T-helper 2 cell (primary cell): Measurements from ENCODE around the gene HDAC10.
A peak's percentile ranks its signal among the peaks of the same experiment; 100 is the strongest.
"Not testable (repeated sequence)": the region's sequence is repeated elsewhere in the genome, so short reads cannot be mapped to it uniquely, and the experiment has no call there.

ENCODE experiments used
- DNase-seq, 5 experiments: peaks; one replicate each; pipeline versions ENCODE4 v3.0.0 to v3.0.0-alpha.2; 2012 to 2022

The HDAC10 gene

DNA sequence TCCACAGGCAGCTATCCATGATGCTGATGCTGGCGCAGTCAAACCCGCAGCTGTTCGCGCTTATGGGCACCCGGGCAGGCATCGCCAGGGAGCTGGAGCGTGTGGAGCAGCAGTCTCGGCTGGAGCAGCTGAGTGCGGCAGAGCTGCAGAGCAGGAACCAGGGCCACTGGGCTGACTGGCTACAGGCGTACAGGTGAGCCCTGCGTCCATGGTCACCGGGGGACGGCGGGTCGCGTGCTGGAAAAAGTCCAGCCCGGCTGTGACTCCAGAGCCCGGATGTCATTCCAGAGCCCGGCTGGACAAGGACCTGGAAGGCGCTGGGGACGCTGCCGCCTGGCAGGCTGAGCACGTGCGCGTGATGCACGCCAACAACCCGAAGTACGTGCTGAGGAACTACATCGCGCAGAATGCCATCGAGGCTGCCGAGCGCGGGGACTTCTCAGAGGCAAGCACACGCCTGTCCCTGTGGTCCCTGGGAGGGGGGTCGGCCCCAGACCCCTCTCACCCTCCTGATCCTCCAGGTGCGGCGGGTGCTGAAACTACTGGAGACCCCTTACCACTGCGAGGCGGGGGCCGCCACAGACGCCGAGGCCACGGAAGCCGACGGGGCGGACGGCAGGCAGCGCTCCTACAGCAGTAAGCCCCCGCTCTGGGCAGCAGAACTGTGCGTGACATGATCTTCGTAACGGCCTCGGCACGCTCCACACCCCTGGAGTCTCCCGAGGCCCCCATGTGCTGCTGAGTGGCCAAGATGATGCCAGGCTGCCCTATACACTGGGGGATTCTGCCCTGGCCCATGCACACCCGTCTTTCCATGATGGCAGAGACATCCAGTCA lies 34.2 kb downstream of the HDAC10 start:
- DNase-seq = no peak

DNA sequence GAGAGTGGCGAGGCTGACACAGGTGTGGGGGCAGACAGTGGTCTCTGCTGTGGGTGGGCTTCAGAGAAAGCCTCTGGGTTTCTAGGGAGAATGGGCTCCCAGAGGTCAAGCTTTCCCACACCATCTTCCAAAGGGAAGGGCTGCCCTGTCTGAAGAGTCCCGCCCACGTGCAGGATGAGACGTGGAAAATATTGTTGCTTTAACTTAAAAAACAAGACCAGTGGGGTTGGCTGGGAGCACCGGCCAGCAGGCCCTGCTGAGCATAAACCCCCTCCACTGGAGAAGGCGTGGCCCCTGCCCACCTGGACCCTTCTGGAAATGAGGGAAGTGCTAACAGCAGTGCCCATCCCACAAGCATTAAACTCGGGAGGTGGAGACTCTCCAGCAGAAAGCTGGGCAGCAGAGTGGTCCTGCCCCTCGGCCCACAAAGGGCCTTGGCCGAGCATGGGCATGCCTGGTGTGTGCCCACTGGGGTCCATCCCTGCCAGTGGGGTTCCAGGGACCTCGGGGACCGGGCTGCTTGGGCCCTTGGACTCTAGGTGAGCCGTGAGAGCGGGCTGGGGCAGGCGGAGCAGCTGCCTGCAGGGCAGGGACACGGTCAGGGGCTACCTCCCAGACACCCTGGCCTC lies 34.9 kb downstream of the HDAC10 start:
- DNase-seq = no peak

DNA sequence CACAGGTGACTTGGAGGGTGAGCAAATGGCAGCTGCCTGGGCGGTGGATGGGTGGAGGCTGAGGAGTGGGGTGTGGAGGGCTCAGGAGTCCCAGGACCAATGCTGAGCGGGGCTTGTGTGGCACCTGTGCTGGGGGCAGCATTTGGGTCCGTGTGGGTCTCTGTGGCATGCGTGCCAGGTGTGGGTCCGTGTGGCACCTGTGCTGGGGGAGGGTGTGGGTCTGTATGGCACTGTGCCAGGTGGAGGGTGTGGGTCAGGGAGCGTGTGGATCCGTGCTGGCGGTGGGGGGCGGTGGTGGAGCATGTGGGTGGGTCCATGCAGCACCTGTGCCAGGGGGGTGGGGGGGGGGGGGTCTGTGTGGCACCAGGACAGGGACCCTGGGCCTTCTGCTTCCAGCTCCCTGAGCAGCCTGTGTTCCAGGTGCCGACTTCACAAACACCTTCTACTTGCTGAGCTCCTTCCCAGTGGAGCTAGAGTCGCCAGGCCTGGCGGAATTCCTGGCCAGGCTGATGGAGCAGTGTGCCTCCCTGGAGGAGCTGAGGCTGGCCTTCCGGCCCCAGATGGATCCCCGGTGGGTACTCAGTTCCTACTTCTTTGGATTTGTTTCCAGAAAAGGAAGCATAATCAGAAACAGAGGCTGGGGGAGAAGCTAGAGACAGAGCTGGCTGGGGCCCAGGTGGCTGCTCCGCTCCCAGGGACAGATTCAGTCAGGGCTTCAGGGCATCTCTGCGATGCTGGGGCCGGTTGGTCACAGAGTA lies 35.6 kb downstream of the HDAC10 start:
- DNase-seq = no peak

DNA sequence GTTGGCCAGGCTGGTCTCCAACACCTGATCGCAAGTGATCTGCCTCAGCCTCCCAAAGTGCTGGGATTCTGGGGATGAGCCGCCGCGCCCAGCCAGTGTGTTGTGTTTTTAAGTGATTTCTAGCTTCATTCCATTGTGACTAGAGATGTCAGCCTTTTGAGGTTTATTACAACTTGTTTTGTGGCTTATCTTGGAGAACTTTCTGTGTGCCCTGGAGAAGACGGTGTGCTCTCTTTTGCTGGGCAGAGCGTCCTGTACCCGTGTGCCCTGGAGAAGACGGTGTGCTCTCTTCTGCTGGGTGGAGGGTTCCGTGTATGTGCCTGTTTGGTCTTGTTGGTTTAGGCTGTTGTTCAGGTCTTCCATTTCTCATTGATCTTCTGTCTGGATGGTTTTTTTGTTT lies 37.8 kb downstream of the HDAC10 start:
- no peak for DNase-seq

DNA sequence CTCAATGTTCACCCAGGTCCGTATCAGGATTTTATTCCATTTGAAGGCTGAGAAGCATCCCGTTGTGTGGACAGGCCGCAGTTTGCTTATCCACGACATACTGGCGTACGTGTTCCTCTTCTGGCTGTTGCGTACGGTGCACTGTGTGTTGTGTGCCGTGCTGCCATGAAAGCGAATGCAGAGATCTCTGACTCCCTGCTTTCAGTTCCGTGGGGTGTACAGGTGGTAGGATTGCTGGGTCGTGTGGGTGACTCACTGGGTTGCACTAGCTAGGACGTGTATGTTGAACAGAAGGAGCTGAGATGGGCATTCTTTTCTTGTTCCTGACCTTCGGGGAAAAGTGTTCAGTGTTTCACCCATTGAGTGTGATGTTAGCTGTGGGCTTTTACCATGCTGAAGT lies 39.9 kb downstream of the HDAC10 start:
- no peak for DNase-seq

DNA sequence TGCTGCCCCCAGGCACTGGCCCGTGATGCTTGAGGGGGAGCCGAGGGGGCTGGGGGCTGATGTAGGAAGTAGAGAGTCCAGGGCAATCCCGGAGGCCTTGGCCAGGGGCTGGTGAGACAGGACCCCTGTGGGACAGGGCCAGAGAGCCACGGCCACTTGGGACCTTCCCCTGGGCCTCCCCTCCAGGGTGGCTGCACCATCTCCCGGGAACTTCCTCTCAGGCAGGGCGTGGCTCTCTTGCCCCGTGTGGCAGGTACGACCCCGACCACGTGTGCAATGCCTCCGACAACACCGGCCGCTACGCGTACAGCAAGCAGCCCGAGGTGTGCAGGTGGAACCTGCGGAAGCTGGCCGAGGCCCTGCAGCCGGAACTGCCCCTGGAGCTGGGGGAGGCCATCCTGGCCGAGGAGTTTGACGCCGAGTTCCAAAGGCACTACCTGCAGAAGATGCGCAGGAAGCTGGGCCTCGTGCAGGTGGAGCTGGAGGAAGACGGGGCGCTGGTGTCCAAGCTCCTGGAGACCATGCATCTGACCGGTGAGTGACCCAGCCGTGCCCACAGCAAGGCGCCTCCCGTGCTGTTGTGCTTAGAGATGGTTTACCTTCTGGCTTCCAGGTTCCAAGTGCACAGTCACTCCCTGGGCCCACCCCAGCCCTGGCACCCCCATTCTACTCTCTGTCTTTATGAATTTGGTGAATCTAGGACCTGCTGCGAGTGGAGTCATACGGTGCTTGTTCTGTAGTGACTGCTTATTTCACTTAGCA lies 40.5 kb downstream of the HDAC10 start:
- DNase-seq = no peak

DNA sequence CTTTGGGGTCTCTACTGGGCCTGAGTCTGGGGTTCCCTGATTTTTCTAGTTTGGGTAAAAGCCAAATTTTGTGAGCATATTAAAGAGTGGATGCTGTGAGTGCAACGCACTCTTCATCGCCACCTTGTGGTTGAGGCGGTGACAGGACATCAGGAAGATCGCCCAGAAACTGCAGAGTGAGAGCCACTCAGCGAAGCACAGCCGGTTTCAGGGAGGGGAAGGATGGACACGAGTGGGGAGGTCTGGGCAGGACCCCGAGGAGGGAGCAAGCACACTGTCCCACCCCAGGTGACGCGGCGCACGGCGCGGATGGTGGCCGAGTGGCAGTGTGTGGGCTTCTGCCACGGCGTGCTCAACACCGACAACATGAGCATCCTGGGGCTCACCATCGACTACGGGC lies 41.2 kb downstream of the HDAC10 start:
- peak; percentile 35 to 72 (median 50) for DNase-seq

DNA sequence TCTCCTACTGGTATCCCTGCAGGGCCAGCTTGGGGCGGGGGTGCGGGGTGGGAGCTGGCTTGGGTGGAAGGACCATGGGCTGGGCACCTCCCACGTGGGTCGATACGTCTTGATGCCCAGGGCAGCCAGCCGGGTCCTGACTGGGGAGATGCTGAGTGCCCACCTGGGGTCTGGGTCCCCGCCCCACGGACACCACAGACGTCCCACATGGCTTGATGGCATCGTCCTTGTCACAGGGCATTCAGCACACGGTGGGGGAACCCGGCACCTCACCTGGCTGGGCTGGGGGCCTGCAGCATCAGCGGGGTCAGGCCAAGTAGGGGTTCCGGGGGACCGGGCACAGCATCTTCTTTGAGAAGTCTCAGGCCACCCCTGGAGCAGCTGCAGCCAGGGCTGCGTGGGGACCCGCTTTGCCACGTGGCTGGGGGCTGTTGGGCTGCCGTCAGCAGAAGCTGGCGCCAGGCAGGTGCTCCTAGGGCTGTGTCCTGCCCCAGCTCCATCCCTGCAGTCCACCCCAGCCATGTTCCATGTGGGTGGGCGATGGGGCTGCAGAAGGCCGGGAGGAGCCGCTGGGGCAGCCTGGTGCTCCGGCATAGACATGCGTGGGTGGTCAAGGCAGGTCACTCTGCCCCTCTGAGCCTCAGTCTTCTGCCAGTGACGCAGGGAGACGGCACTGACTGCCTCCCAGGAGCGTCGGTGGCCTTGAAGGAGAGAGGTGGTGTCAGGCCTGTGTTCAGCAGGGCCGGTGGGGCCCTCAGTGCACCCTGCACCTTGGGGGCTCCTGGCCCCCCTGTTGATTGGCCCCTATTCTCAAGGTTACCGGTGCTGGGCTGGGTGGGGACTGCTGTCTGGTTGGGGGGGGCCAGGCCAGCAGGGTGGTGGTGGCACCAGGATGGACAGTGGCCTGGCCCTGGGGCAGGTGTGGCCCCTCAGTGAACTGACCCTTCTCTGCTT lies 41.8 kb downstream of the HDAC10 start:
- DNase-seq = no peak

DNA sequence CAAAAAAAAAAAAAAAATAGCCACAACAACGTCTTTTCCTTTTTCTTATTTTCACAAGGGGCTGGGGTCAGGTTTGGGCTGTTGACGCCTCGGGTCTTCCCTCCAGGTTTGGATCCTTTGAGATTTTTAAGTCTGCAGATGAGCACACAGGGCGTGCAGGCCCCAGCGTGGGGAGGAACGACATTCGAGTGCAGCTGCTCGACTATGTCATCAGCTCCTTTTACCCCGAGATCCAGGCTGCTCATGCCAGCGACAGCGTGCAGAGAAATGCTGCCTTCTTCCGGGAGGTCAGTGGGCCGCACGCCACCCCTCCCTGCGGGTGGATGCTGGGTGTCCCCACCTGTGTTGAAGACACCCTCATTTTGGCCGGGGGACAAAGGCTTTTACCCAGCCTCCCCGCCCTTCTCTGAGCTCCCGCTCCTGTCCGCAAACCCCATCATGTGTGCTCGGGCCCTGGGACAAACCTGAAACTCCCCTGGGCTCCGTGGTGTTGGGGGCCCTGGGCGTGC lies 42.6 kb downstream of the HDAC10 start:
- no peak for DNase-seq

DNA sequence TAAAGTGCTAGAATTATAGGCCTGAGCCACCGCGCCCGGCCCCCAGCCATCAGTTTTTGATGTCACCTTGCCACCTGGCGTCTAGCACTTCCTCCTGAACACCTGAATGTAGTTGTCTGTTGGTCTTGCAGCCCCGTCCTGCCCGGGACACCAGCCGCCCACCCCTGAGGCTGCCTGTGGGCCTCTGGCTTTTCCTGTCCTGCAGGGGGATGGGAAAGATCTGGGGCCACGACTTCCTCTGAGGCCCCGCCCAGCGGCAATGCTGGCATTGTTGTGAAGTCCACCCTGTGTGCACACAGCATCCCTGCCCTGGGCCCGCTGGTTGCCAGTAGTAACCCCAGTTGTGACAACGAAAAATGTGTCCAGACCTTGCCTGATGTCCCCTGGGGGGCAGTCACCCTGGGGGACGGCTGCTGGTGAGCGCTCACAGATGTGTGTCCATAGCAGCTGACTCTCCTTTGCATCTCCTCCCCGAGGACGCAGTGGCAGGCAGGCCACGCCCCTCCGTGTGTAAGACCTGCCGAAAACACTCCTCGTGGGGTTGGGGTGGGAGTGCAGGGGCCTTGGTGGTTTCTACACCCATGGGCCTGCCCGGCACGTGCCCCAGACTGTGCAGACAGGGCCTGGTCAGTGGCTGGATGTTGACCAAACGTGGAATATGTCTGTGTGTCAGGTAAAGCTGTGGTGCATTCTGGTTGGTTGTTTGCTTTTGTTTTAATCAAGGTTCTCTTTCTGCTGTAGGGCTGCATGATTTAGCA lies 43.5 kb downstream of the HDAC10 start:
- no peak for DNase-seq

DNA sequence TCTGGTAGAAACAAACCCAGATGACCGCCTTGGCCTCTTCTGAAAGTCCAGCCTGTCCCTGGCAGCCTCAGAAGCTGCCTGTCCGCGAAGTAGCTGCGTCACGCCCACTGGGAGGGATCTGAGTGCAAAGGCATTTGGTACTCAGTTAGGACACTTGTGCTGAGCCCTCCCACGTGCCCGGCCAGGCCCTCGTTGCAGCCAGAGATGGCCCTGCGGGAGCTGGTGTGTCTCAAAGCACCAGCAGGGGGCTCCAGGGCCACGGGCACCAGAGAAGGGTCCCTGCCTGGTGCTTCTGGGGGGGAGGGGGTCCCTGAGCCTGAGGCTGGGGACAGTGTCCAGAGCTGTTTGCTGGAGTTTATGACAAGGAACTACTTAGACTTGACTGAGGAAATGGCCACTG lies 44.5 kb downstream of the HDAC10 start:
- no peak for DNase-seq

DNA sequence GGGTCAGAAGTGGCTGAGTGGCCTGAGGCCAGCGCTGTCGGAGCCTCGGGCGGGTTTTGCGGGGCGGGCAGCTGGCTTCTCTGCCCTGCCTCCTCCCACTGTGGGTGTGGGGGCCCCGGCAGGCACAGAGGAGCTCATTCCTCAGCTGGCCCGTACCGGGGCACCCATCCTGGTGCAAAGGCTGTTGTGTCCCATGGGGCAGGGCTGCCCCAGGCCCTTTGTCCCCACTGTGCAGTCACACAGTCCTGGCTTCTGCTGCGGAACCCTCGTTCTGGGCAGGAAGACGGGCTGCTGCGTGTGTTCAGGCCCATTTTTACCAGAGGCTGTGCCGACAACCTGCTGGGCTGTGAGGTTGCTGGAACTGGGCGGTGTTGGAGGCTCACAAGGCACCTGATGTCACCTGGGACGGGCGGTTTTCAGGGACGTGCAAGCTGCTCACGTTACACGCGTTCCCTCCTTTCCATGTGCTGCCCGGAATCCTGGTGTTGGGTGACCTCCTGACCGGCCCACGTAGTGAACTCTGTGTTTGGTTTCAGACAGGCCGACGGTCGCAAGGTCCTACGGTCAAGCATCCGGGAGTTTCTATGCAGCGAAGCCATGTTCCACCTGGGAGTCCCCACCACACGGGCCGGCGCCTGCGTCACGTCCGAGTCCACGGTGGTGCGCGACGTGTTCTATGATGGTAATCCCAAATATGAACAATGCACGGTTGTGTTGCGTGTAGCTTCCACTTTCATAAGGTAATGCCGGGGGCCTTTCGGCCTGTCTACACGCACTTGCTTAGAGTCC lies 45.1 kb downstream of the HDAC10 start:
- DNase-seq = no peak

DNA sequence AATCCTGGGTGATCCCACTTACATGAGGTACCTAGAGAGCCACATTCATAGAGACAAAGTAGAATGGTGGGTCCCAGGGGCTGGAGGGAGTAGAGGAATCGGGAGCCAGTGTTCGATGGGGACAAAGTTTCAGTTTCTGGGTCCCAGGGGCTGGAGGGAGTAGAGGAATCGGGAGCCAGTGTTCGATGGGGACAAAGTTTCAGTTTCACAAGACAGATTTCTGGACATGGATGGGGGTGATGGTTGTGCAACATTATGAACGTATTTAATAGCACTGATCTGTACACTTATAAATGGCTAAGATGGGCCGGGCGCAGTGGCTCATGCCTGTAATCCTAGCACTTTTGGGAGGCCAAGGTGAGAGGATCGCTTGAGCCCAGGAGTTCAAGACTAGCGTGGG lies 46.1 kb downstream of the HDAC10 start:
- not testable (repeated sequence) for DNase-seq

DNA sequence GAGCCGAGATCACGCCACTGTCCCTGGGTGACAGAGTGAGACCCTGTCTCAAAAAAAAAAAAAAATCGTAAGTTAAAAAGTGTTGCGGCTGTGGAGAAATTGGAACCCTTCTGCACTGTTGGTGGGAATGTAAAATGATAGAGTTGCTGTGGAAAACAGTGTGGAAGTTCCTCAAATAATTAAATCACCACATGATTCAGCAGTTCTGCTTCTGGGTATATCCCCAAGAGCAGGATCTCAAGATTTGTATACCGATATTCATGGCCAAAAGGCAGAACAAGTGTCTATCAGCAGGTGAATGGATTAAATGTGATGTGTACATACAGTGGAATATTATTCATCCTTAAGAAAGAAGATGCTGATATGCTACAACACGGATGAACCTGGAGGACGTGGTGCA lies 46.5 kb downstream of the HDAC10 start:
- no peak for DNase-seq

DNA sequence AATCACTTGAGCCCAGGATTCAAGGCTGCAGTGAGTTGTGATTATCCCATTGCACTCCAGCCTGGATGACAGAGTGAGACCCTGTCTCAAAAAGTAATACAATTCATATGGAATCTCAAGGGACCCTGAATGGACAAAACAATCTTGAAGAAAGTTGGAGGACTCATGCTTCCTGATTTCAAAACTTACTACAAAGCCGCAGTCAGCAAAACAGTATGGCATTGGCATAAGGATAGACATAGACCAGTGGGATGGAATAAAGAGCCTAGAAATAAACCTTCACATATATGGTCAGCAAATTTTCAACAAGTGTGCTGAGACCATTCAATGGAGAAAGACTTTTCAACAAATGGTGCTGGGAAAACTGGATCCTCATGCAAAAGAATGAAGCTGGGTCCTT lies 47.8 kb downstream of the HDAC10 start:
- DNase-seq = no peak

DNA sequence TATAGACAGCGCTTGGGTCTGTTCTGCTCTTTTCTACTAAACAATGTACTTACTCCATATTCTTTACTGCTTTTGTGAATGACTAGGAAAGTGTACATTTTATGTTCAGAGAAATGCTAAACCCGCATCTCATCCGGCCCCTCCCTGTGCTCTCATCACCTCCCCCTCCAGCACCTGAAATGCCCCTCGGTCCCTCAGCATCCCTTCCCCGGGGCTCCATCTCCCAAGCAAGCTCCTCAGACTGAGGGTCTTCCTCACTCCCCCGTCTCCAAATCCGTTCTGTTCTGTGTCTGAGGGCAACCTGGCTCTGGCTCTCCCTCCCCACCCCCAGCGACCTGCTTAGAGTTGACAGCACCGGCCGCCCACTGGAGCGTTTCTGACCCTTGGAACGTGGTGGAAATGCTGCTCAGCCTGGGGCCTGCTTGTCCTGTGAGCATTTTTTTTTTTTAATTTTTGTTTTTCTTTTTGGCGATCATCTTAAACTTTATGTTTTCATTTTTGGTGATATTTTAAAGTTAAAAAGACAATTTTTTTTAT lies 48.9 kb downstream of the HDAC10 start:
- DNase-seq = no peak

DNA sequence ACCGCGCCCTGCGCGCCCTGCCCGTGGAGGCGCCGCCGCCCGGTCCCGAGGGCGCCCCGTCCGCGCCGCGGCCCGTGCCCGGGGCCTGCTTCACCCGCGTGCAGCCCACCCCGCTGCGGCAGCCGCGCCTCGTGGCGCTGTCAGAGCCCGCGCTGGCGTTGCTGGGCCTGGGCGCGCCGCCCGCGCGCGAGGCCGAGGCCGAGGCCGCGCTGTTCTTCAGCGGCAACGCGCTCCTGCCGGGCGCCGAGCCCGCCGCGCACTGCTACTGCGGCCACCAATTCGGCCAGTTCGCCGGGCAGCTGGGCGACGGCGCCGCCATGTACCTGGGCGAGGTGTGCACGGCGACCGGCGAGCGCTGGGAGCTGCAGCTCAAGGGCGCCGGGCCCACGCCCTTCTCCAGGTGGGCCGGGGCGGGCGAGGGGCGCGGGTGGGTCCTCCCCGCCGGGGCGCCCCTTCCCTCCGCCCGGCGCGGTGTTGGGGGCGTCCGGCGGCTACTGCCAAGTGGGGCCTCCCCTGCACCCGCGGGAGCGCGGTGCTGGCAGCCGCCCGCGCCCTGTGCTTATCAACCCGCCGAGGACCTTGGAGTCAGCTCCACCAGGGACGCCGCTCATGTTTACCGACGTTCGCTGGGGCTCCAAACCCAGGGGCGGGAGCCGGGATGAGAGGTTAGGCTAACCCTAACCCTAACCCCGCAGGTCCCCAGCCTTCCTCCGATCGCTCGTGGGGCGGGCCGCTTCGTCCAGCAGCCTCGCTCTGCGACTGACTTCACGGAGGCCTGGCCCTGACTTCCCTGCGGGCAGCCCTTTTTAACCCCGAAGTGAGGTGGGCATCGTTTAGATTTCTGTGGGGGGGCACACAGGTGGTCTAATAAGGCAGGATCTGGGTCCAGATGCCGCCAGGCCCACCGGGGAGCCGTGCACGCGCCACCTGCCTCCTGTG lies 49.6 kb downstream of the HDAC10 start:
- DNase-seq = peak in 1 of 5 experiments; percentile 23

DNA sequence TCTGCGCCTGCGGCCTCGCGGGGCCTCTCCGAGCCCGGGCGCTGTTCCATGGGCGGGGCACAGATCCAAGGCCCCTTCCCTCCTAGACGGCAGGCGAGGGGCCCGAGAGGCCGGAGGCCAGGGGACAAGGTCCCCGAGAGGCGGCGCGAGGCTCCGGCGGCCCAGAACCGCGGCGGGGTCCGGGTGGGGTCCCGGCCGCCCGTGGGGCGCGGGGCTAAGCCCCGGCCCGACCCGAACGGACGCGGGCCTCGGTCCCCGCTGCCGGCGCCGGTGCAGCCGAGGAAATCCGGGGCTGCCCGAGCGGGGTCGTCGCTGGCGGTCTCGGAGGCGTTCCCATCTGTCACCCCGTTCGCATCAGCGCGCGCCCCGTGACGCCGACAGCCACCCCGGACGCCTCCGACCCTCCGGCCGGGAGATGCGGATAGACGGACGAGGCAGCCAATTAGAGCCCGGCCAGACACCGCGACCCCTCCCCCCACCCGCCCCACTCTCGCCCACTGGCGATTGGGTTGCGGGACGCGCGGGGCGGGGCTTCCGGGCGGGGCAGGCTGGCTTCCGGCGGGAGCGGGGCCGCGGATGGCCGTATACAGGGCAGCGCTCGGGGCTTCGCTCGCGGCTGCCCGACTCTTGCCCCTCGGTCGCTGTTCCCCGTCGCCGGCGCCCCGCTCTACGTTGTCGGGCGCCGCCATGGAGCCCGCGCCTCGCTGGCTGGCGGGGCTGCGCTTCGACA lies 50.4 kb downstream of the HDAC10 start, which contains the start of gene SELENOO:
TSS of gene SELENOO (plus strand) at position 551 of the 730 bp plus-strand sequence. CDS start at position 577, 26 bp downstream.
- peak; percentile 83 to 95 (median 85) for DNase-seq
